Gastrocnemius medialis (tissue), 4 donors: ENCODE measurements around the gene ORC3.

Experiments used
- CTCF ChIP-seq, 5 experiments: fragments of 450-650 bp in 3 of 5; fragments of 200-600 bp in 2 of 5; sonication (generic) in 2 of 5; IDR thresholded peaks in 4 of 5; conservative IDR thresholded peaks in 1 of 5; 1 replicate in 4 of 5; 2 replicates in 1 of 5; pipeline ENCODE4 v1.5.1; 2016 to 2019; ENCODE audit warnings: antibody characterized with exemption in 5 of 5, mild to moderate bottlenecking in 3 of 5, moderate library complexity in 3 of 5
- POLR2A ChIP-seq, 2 donors: fragments of 450-650 bp; IDR thresholded peaks; one replicate each; pipeline ENCODE4 v1.6.1; 2017; ENCODE audit warnings: antibody characterized with exemption in 2 of 2, mild to moderate bottlenecking in 2 of 2, moderate library complexity in 2 of 2

- peak in 1 of 2 donors; percentile 41 for TF ChIP-seq POLR2A (IDR thresholded peaks at IDR 0.05)
- no peak for TF ChIP-seq CTCF (IDR thresholded peaks at IDR 0.05 in 4 of 5, conservative IDR thresholded peaks at IDR 0.05 in 1 of 5)
Measured at GRCh38 chr6:87617405-87617804, 27.5 kb downstream of the ORC3 start.
